ENCODE measurements around the gene N4BP2L2.
"Not testable (repeated sequence)": the region's sequence is repeated elsewhere in the genome, so short reads cannot be mapped to it uniquely, and the experiment has no call there.

Gene N4BP2L2

GRCh38 chr13:32538621-32539246 is at the start of gene N4BP2L2:
Gene N4BP2L2 (minus strand): TSS chr13:32538795. CDS start chr13:32537027, 1,768 bp downstream.
- DNase-seq (ENCODE audit: low read depth in 2 of 2): peak; percentile 79 to 85

- DNase-seq (ENCODE audit: low read depth in 2 of 2): no peak
These were observed 49.2 kb upstream of the N4BP2L2 start for GRCh38 chr13:32587811-32588170.

GRCh38 chr13:32587011-32587810 is 48.6 kb upstream of the N4BP2L2 start:
- DNase-seq (ENCODE audit: low read depth in 2 of 2): peak; percentile 16 to 23

- DNase-seq (ENCODE audit: low read depth in 2 of 2): peak; percentile 83 to 89
These were observed 47.7 kb upstream of the N4BP2L2 start, which contains the start of gene PDS5B for GRCh38 chr13:32586080-32586900. Gene PDS5B (plus strand): TSS chr13:32586452. CDS start chr13:32648773, 62,321 bp downstream.

- no peak for DNase-seq (ENCODE audit: low read depth in 2 of 2)
These were observed 47.0 kb upstream of the N4BP2L2 start for GRCh38 chr13:32585550-32586079.

- DNase-seq (ENCODE audit: low read depth in 2 of 2): no peak
These were observed 44.4 kb upstream of the N4BP2L2 start for GRCh38 chr13:32582991-32583390.

GRCh38 chr13:32582281-32582680 is 43.7 kb upstream of the N4BP2L2 start:
- no peak for DNase-seq (ENCODE audit: low read depth in 2 of 2)

GRCh38 chr13:32581177-32581786 is 42.7 kb upstream of the N4BP2L2 start:
- DNase-seq (ENCODE audit: low read depth in 2 of 2): no peak

GRCh38 chr13:32577032-32577431 is 38.4 kb upstream of the N4BP2L2 start:
- no peak for DNase-seq (ENCODE audit: low read depth in 2 of 2)

- not testable (repeated sequence) for DNase-seq (ENCODE audit: low read depth in 2 of 2)
These were observed 37.1 kb upstream of the N4BP2L2 start for GRCh38 chr13:32575687-32576086.

- DNase-seq (ENCODE audit: low read depth in 2 of 2): not testable (repeated sequence)
These were observed 22.2 kb upstream of the N4BP2L2 start for GRCh38 chr13:32560842-32561241.

- no peak for DNase-seq (ENCODE audit: low read depth in 2 of 2)
These were observed 17.0 kb upstream of the N4BP2L2 start for GRCh38 chr13:32555613-32556012.

GRCh38 chr13:32553720-32554119 is 15.1 kb upstream of the N4BP2L2 start:
- no peak for DNase-seq (ENCODE audit: low read depth in 2 of 2)

GRCh38 chr13:32549788-32550187 is 11.2 kb upstream of the N4BP2L2 start:
- DNase-seq (ENCODE audit: low read depth in 2 of 2): no peak

- no peak for DNase-seq (ENCODE audit: low read depth in 2 of 2)
These were observed 10.2 kb upstream of the N4BP2L2 start for GRCh38 chr13:32548837-32549236.

- no peak for DNase-seq (ENCODE audit: low read depth in 2 of 2)
These were observed 6.5 kb upstream of the N4BP2L2 start for GRCh38 chr13:32545083-32545482.

- no peak for DNase-seq (ENCODE audit: low read depth in 2 of 2)
These were observed 3.6 kb upstream of the N4BP2L2 start for GRCh38 chr13:32542221-32542620.

- DNase-seq (ENCODE audit: low read depth in 2 of 2): no peak
These were observed 413 bp downstream of the N4BP2L2 start for GRCh38 chr13:32538143-32538620.

GRCh38 chr13:32537580-32538142 is 934 bp downstream of the N4BP2L2 start:
- DNase-seq (ENCODE audit: low read depth in 2 of 2): peak; percentile 2 to 17

GRCh38 chr13:32535748-32536147 is 2.8 kb downstream of the N4BP2L2 start:
- DNase-seq (ENCODE audit: low read depth in 2 of 2): no peak

GRCh38 chr13:32535115-32535514 is 3.5 kb downstream of the N4BP2L2 start:
- DNase-seq (ENCODE audit: low read depth in 2 of 2): no peak

Data from stimulated activated CD8-positive, alpha-beta memory T cell treated with anti-CD3 and anti-CD28 coated beads, Interleukin-15, amount 100 ng/mL, for 4 hours (primary cell).